Mesodermal cell (in vitro differentiated cells): Measurements from ENCODE around the gene PIP5K1C.
"Not testable (repeated sequence)": the region's sequence is repeated elsewhere in the genome, so short reads cannot be mapped to it uniquely, and the experiment has no call there.

Experiments
- H3K27ac ChIP-seq: 2 replicates; pipeline ENCODE4 v1.7.0; 2013; ENCODE audit warnings: mild to moderate bottlenecking, low read depth, low read length, moderate library complexity; ENCODE audit not compliant: severe bottlenecking
- H3K36me3 ChIP-seq: 2 replicates; pipeline ENCODE4 v1.7.1; 2013; ENCODE audit warnings: mild to moderate bottlenecking, low read length, moderate library complexity; ENCODE audit not compliant: control insufficient read depth, insufficient read depth
- H3K4me1 ChIP-seq: one replicate; pipeline ENCODE4 v1.7.1; 2013; ENCODE audit warnings: mild to moderate bottlenecking, low read length; ENCODE audit not compliant: insufficient read depth, control insufficient read depth, poor library complexity, severe bottlenecking
- H3K4me3 ChIP-seq: 2 replicates; pipeline ENCODE4 v1.7.0; 2013; ENCODE audit warnings: low read length, control low read depth, mild to moderate bottlenecking; ENCODE audit not compliant: insufficient read depth, poor library complexity, severe bottlenecking; ENCODE audit errors: extremely low read depth
- H3K9me3 ChIP-seq: 2 replicates; pipeline ENCODE4 v1.7.1; 2013; ENCODE audit warnings: mild to moderate bottlenecking, low read length, moderate library complexity; ENCODE audit not compliant: control insufficient read depth
- WGBS, 2 experiments: methylation state at CpG; one replicate each; pipeline ENCODE4 v1.1.5; 2013; ENCODE audit warnings: missing lambda C conversion rate in 2 of 2; ENCODE audit not compliant: insufficient coverage in 2 of 2; 5-methylcytosine and 5-hydroxymethylcytosine counted together

The PIP5K1C gene

GRCh38 chr19:3589949-3590348, 110.3 kb downstream of the PIP5K1C start:
- 93 to 95% methylated on average over 19 to 22 of the region's 22 CpGs for WGBS, 2 experiments
- Histone ChIP-seq H3K36me3 (no peaks in the 10 kb centered on the region), H3K27ac (no peak overlapping the region), H3K4me1 (no peaks in the 10 kb centered on the region), H3K9me3 (peaks cover 5% of the 10 kb centered on the region), H3K4me3 (no peak overlapping the region)

GRCh38 chr19:3589439-3589838, 110.8 kb downstream of the PIP5K1C start:
- peaks cover 5% of the 10 kb centered on the region for H3K9me3 ChIP-seq
- no peaks in the 10 kb centered on the region for H3K4me1 ChIP-seq
- H3K27ac ChIP-seq, result no peak overlapping the region
- H3K36me3 ChIP-seq, result no peaks in the 10 kb centered on the region
- H3K4me3 ChIP-seq, result no peak overlapping the region
- 87% methylated on average over 7 of the region's 11 CpGs; no CpG with 5 or more reads in 1 of the 2 experiments for WGBS, 2 experiments

- H3K4me3 ChIP-seq, result no peak overlapping the region
- H3K9me3 ChIP-seq, result peaks cover 5% of the 10 kb centered on the region
- WGBS, 2 experiments, result 73 to 74% methylated on average over 26 to 30 of the region's 31 CpGs
- no peaks in the 10 kb centered on the region for H3K36me3 ChIP-seq
- no peaks in the 10 kb centered on the region for H3K4me1 ChIP-seq
- no peak overlapping the region for H3K27ac ChIP-seq
Measured at GRCh38 chr19:3586707-3587346, 113.4 kb downstream of the PIP5K1C start.

GRCh38 chr19:3586127-3586626, 114.1 kb downstream of the PIP5K1C start:
- Histone ChIP-seq H3K4me1 (no peaks in the 10 kb centered on the region), H3K27ac (no peak overlapping the region), H3K9me3 (peaks cover 2% of the 10 kb centered on the region), H3K36me3 (no peaks in the 10 kb centered on the region), H3K4me3 (peak overlapping the region; percentile 27)
- WGBS, 2 experiments, result 39 to 63% methylated on average over 6 to 11 of the region's 16 CpGs

- no peaks in the 10 kb centered on the region for H3K36me3 ChIP-seq
- peak within 1 kb of the TSS; percentile 27 for H3K4me3 ChIP-seq
- no peaks in the 10 kb centered on the region for H3K4me1 ChIP-seq
- H3K9me3 ChIP-seq, result no peaks in the 10 kb centered on the region
- no peak within 1 kb of the TSS for H3K27ac ChIP-seq
- WGBS, 2 experiments, result 14 to 16% methylated on average over 51 to 78 of the region's 84 CpGs
Measured at GRCh38 chr19:3585301-3586126, 114.8 kb downstream of the PIP5K1C start, which contains the start of gene GIPC3. Gene GIPC3, plus strand, starts transcription at chr19:3585478. Its CDS starts 120 bp downstream, at chr19:3585598.

- H3K9me3 ChIP-seq, H3K4me1 ChIP-seq, H3K27ac ChIP-seq, H3K4me3 ChIP-seq, H3K36me3 ChIP-seq: not testable (repeated sequence)
- WGBS, 2 experiments, result 84 to 90% methylated on average over 2 to 8 of the region's 15 CpGs
Measured at GRCh38 chr19:3584036-3584802, 116.0 kb downstream of the PIP5K1C start.

- H3K36me3 ChIP-seq, H3K27ac ChIP-seq, H3K4me3 ChIP-seq, H3K4me1 ChIP-seq, H3K9me3 ChIP-seq: not testable (repeated sequence)
- 68 to 76% methylated on average over 3 to 4 of the region's 4 CpGs for WGBS, 2 experiments
Measured at GRCh38 chr19:3581792-3582191, 118.5 kb downstream of the PIP5K1C start.
